ENCODE measurements around the gene RPRD1B. TPM values are rescaled to one million over a fixed set of nuclear protein-coding genes. Genes with fewer than 3 reads are reported as not detected.

The RPRD1B gene
- total and polyA plus RNA-seq, 2 of the 8 experiments (the other 6 are each of a cell fraction or from before 2014, with no cell fraction given) = 10.3 to 20.9 TPM

DNA sequence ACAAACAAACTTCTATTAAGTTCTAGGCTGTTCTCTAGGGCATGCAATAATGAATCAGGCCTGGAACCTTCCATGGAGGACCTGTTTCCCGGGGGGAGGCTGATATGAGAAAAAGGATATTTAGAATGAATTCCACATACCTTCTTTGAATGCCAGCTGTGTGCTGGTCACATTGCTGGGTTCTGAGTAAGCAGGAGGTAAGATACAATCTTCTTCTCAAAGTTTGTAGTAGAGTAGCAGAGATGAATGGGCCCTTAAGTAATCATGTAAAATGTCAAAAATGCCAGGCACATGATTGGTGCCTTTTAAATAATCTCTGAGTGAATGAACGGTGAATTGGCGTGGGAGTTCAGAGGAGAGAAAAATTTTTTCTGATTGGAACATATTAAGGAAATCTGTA is 84.1 kb downstream of the RPRD1B start (continued):
- TF ChIP-seq SIRT6 (IDR thresholded peaks at IDR 0.05; ENCODE audit: low read length) (no peak), CREB1 (IDR thresholded peaks at IDR 0.05) (no peak), SUZ12 (IDR thresholded peaks at IDR 0.05; ENCODE audit: low read length) (no peak), MAFK (IDR thresholded peaks at IDR 0.05; ENCODE audit: low read depth, low read length) (no peak)
- TF ChIP-seq, protein P1, sequence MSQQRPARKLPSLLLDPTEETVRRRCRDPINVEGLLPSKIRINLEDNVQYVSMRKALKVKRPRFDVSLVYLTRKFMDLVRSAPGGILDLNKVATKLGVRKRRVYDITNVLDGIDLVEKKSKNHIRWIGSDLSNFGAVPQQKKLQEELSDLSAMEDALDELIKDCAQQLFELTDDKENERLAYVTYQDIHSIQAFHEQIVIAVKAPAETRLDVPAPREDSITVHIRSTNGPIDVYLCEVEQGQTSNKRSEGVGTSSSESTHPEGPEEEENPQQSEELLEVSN (IDR thresholded peaks at IDR 0.05) = no peak
